ENCODE measurements around the gene PARP11. TPM values are rescaled to one million over a fixed set of nuclear protein-coding genes. Genes with fewer than 3 reads are reported as not detected.

The PARP11 gene
- total RNA-seq, 2 experiments from 2014 or later, result 3.8 to 15.7 TPM

DNA sequence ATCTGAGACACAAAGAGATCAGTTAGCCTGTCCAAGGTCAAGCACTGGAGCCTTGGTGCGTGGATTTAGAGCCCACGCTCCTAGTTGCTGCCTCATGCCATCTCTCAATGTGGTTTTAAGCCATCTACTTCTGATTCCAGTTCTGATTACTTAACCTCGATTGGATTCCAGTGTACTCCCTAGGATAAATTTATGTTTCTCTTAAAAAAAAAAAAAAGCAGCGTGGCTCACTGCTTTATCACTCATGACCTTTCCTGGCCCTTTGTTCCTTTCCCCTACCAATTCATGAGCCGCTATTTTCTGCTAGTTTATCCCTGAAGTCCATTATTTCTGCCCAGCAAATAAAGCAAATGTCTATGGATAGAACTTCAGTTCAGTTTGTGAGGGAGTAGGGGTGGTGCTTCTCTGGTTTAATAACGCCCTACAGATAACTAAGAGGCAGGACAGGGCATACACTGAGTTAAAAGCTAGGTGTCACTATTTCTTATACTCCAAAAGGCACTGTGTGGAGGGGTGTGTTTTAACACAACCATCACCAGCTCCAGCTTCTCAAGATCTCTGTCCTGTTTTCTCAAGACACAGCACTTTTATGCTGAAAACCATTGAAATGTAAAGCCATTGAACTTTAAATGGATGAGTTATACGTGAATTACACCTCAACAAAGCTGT is 9.8 kb upstream of the PARP11 start:
- no peaks in the 10 kb centered on the region for H3K4me1 ChIP-seq (ENCODE audit: insufficient read depth, low read length, poor library complexity, severe bottlenecking)
- no peak overlapping the region for H3K4me2 ChIP-seq (ENCODE audit: low read length)
- no TSS peak for BruUV-seq (replicated peaks)
- peak; percentile 38 for DNase-seq (ENCODE audit: low spot score)
- H3K9me3 ChIP-seq (ENCODE audit: low read length), result no peaks in the 10 kb centered on the region
- no peaks in the 10 kb centered on the region for H3K79me2 ChIP-seq (ENCODE audit: insufficient read depth, low read depth, low read length)
- H2AFZ ChIP-seq (ENCODE audit: low read length), result no peak overlapping the region
- H3K36me3 ChIP-seq (ENCODE audit: insufficient read depth, low read length), result no peaks in the 10 kb centered on the region
- no peaks in the 10 kb centered on the region for H4K20me1 ChIP-seq (ENCODE audit: insufficient read depth, low read length)
- ChIA-PET POLR2A (interaction anchor here (0.7 kb wide), 1 partner anchor 257 kb away, joined by 4 read pairs; no protein-coding TSS in a partner anchor), CTCF (ENCODE audit: unreplicated experiment) (no interaction called here)
- no peak for TF ChIP-seq EZH2phosphoT487 (IDR thresholded peaks at IDR 0.05; ENCODE audit: borderline replicate concordance, low read depth, low read length)
- TF ChIP-seq, protein P1, sequence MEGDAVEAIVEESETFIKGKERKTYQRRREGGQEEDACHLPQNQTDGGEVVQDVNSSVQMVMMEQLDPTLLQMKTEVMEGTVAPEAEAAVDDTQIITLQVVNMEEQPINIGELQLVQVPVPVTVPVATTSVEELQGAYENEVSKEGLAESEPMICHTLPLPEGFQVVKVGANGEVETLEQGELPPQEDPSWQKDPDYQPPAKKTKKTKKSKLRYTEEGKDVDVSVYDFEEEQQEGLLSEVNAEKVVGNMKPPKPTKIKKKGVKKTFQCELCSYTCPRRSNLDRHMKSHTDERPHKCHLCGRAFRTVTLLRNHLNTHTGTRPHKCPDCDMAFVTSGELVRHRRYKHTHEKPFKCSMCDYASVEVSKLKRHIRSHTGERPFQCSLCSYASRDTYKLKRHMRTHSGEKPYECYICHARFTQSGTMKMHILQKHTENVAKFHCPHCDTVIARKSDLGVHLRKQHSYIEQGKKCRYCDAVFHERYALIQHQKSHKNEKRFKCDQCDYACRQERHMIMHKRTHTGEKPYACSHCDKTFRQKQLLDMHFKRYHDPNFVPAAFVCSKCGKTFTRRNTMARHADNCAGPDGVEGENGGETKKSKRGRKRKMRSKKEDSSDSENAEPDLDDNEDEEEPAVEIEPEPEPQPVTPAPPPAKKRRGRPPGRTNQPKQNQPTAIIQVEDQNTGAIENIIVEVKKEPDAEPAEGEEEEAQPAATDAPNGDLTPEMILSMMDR (conservative IDR thresholded peaks at IDR 0.05; ENCODE audit: low read length), result peak; percentile 71
- no peak overlapping the region for H3K27ac ChIP-seq (ENCODE audit: low read depth, low read length, poor library complexity, severe bottlenecking)
- no peaks in the 10 kb centered on the region for H3K9me2 ChIP-seq (ENCODE audit: insufficient read depth, low read length)
- intact Hi-C loops (cut with micrococcal nuclease; ENCODE audit: unreplicated experiment), result no loop called here
- no peak overlapping the region for H3K4me3 ChIP-seq (ENCODE audit: low read depth, low read length, poor library complexity, severe bottlenecking)

DNA sequence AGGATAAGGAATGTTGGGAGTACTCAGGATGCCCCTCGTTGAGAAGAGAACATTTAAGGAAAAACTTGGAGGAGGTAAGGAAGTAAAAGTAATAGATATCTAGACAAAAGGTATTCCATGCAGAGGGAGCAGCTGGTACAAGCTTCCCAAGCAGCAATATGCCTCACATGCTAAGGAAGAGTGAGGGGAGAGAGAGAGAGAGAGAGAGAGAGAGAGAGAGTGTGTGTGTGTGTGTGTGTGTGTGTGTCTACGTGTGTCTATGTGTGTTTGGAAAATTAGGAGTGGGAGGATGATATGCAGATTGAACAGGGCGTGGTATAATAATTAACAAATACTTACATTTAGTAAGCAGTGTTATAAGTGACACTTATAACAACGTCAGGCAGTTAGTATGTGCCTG is 9.2 kb upstream of the PARP11 start:
- no peaks in the 10 kb centered on the region for H3K9me3 ChIP-seq (ENCODE audit: low read length)
- H3K36me3 ChIP-seq (ENCODE audit: insufficient read depth, low read length), result no peaks in the 10 kb centered on the region
- H3K4me1 ChIP-seq (ENCODE audit: insufficient read depth, low read length, poor library complexity, severe bottlenecking), result no peaks in the 10 kb centered on the region
- no peak overlapping the region for H3K4me3 ChIP-seq (ENCODE audit: low read depth, low read length, poor library complexity, severe bottlenecking)
- DNase-seq (ENCODE audit: low spot score), result no peak
- no TSS peak for BruUV-seq (replicated peaks)
- TF ChIP-seq EZH2phosphoT487 (IDR thresholded peaks at IDR 0.05; ENCODE audit: borderline replicate concordance, low read depth, low read length), result no peak
- TF ChIP-seq, protein P1 (conservative IDR thresholded peaks at IDR 0.05; ENCODE audit: low read length), result no peak
- no peak overlapping the region for H3K27ac ChIP-seq (ENCODE audit: low read depth, low read length, poor library complexity, severe bottlenecking)
- H4K20me1 ChIP-seq (ENCODE audit: insufficient read depth, low read length), result no peaks in the 10 kb centered on the region
- no peak overlapping the region for H2AFZ ChIP-seq (ENCODE audit: low read length)
- no peaks in the 10 kb centered on the region for H3K9me2 ChIP-seq (ENCODE audit: insufficient read depth, low read length)
- H3K4me2 ChIP-seq (ENCODE audit: low read length), result no peak overlapping the region
- POLR2A ChIA-PET, result no interaction called here
- intact Hi-C loops (cut with micrococcal nuclease; ENCODE audit: unreplicated experiment), result no loop called here
- no peaks in the 10 kb centered on the region for H3K79me2 ChIP-seq (ENCODE audit: insufficient read depth, low read depth, low read length)
- CTCF ChIA-PET (ENCODE audit: unreplicated experiment), result no interaction called here

DNA sequence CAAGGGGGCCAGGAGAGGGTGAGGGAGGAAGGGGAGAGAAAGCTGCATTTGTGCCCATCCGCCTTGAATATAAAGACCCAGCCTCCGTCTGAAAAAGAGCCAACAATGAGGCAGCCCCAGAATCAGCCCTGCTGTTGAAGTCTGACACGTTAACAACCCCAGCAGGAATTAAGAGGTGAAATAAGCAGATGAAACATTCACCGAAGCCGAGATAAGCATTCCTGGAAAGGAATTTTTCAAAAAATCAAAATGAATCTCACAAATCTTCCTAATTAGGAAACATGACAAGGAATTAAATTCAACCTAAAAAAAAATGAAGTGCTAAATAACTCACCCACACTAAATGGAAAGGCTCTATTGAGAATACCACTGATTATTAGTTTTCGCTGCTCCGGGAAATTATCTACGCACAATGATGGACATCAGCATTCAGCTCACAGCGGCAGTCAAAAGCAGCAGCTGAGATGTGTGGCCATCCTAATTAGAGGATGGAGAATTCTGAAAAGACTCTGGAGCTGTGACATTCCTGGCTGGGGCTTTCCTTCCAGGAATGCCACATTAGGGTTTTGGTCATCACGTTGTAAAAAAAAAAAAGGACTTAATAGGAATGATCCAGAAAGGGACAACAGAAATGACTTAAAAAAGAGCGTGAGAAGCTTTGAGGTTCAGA is 8.2 kb upstream of the PARP11 start:
- H3K9me2 ChIP-seq (ENCODE audit: insufficient read depth, low read length), result no peaks in the 10 kb centered on the region
- H3K27ac ChIP-seq (ENCODE audit: low read depth, low read length, poor library complexity, severe bottlenecking), result no peak overlapping the region
- BruUV-seq (replicated peaks), result no TSS peak
- no peaks in the 10 kb centered on the region for H4K20me1 ChIP-seq (ENCODE audit: insufficient read depth, low read length)
- no peak overlapping the region for H3K4me2 ChIP-seq (ENCODE audit: low read length)
- ChIA-PET CTCF (ENCODE audit: unreplicated experiment) (no interaction called here), POLR2A (no interaction called here)
- no peaks in the 10 kb centered on the region for H3K79me2 ChIP-seq (ENCODE audit: insufficient read depth, low read depth, low read length)
- no peaks in the 10 kb centered on the region for H3K36me3 ChIP-seq (ENCODE audit: insufficient read depth, low read length)
- intact Hi-C loops (cut with micrococcal nuclease; ENCODE audit: unreplicated experiment), result no loop called here
- TF ChIP-seq, protein P1 (conservative IDR thresholded peaks at IDR 0.05; ENCODE audit: low read length), result no peak
- TF ChIP-seq EZH2phosphoT487 (IDR thresholded peaks at IDR 0.05; ENCODE audit: borderline replicate concordance, low read depth, low read length), result no peak
- H3K9me3 ChIP-seq (ENCODE audit: low read length), result no peaks in the 10 kb centered on the region
- no peak overlapping the region for H2AFZ ChIP-seq (ENCODE audit: low read length)
- H3K4me1 ChIP-seq (ENCODE audit: insufficient read depth, low read length, poor library complexity, severe bottlenecking), result no peaks in the 10 kb centered on the region
- DNase-seq (ENCODE audit: low spot score), result no peak
- H3K4me3 ChIP-seq (ENCODE audit: low read depth, low read length, poor library complexity, severe bottlenecking), result no peak overlapping the region
